ENCODE data around the gene KCNQ5.

Gene KCNQ5

DNA sequence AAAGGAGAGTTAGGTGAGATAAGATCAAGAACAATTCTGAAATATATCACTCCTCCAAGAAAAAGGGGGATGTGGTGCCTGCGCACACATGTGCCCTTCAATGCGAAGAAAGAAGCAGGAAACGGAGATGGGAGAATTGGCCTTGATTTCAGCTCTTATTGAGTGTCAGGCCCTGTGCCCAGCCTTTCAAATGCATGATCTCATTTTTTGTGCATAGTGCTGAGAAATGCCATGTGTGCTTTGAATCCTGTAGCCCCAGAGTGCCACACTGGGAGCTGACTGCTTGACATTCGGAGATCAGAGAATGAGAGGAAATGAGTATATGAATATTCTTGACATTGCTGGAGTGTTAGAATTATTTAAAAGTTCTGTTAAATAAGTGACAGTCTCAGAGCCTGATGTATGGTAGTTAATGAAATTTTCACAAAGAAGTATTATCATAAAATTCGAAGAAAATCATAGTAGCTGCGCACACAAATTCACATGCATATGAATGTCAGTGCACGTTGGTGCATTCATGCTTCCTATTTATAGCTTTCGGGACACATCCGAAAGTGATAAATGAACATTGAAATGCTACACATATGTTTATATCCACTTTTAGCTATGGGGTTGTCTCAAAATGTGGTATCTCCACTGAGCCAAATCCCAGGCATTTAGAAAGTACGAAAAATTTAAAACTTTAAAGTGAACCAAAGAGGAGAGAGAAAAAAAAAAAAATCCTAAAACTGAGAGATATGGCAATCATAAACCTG is 172.0 kb downstream of the KCNQ5 start:
- DNase-seq (ENCODE audit: low read depth in 2 of 2) = no peak

DNA sequence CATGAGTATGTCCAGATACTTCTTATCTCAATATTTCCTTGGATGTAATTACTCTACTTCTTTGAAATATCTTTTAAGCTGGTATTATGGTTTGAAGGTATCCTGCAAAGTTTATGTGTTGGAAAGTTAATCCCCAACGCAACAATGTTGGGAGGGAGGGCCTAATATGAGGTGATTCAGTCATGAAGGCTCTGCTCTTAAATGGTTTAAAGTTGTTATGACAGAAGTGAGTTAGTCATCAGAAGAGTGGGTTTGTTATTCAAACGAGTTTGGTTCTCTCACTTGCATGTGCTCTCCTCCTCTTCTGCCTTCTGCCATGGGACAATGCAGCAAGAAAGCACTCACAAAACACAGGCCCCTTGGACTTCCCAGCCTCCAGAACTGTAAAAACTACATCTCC is 176.3 kb downstream of the KCNQ5 start:
- DNase-seq (ENCODE audit: low read depth in 2 of 2) = no peak

DNA sequence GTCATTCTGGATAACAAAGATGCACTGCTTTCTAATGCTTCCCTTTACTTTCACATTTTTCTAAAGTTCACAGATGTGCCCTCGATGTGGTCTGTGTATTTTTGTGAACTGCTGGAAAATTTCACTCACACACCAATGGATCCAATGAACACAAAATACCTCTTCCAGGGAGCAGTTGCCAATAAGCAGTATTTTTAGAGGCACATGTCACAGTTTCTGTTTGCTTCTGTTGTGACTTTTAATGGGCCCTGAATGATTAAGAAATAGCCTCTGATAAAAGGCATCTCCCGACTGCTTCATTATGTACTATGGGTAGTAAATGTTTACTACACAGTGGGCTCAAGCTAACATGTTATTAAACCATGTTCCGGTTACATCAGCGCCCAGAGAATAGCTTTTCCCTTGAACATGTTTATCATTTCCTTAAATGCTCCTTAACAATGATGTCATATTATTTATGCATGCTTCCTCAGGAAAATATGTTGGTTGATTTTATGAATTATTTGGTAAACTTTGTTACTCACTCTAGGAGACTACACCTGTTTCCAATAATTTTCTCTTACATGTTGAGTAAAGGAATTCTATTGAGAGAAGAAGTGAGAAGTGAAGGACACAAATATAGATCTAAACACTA is 188.0 kb downstream of the KCNQ5 start:
- no peak for DNase-seq (ENCODE audit: low read depth in 2 of 2)

DNA sequence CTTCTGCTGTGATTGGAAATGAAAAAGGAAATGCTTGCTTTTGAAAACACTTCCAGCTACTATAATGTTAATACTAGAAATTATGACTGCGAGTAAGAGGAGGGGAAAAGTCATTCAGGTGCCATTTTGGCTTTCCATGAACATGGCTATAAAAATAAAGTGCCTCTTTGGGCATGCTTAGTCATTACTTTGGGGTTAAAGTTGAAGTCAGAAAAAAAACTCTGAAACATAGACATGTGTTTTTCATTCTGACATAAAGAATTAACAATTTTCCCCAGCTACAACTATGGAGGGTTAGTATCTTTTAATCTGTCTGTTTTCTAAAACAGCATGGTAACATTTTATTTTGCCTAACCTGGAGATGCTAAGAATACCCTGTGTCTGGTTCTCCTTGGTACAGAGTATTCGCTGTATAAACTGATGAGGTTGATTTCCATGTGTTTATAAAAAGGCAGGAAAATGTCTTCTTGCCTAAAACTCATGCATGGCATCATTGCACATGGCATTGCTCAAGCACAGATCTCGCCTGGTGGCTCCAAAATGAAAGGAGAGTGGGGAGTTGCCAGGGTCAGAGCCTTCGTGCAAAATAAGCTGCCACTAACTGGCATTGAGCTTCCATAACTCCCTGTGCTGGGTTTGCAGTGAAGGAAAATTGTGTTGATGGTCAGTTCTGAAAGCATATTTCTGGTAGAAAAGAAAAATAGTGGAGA is 188.9 kb downstream of the KCNQ5 start:
- DNase-seq (ENCODE audit: low read depth in 2 of 2) = no peak

GRCh38 chr6:72811971-72812421 is 190.1 kb downstream of the KCNQ5 start:
- DNase-seq (ENCODE audit: low read depth in 2 of 2) = no peak

DNA sequence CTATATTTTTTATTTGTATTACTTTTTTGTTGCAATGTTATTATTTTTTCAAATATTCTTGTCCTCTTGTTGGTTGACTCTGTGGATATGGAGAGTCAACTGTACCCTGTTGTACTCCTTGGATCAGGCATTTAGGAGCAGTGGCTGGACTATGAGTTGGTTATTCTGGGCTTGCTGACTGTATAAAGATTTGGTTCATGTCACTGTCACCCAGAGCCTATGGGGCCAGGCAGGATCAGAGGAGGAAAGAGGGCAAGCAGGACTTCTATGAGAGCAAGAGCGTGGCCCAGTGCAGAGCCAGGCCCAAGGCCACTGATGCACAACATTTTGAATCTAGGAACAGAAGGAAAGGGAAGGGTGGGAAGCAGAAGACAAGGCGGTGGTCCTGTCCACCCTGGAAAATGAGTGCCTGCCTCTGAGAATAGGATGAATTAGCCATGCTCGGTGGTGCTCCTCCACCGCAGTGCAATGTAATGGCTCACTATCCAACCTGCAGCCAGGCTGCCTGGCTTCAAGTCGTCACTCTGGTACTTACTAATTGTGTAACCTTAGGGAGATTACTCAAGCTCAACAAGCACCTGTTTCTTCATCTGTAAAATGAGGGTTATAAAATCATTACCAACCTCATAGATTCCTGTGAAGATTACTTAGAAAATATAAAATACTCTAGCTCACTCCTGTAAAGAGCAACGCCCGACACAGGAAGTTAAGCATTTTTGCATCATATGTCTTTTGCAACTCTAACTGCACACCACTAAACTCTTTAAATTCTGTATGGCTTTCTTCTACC is 192.1 kb downstream of the KCNQ5 start:
- no peak for DNase-seq (ENCODE audit: low read depth in 2 of 2)

GRCh38 chr6:72816022-72816421 is 194.2 kb downstream of the KCNQ5 start:
- no peak for DNase-seq (ENCODE audit: low read depth in 2 of 2)

DNA sequence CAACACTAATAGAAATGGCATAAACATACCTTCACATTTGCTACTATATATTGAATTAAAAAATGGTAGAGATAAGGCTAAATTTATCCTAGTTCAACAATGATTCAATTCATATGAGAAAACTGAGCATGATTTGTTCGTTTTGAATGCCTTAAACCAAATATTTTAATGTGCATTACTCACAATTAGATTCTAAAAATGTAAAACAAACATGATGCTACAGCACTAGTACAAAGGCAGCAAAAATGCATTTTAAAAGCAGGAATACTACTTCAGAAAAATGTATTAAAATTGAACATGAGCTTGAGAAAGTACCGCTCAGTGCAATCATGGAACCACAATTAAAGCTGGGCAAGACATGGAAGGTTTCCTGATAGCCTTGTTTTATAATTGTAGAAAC is 195.3 kb downstream of the KCNQ5 start:
- DNase-seq (ENCODE audit: low read depth in 2 of 2) = no peak

GRCh38 chr6:72819609-72820008 is 197.7 kb downstream of the KCNQ5 start:
- DNase-seq (ENCODE audit: low read depth in 2 of 2) = no peak

DNA sequence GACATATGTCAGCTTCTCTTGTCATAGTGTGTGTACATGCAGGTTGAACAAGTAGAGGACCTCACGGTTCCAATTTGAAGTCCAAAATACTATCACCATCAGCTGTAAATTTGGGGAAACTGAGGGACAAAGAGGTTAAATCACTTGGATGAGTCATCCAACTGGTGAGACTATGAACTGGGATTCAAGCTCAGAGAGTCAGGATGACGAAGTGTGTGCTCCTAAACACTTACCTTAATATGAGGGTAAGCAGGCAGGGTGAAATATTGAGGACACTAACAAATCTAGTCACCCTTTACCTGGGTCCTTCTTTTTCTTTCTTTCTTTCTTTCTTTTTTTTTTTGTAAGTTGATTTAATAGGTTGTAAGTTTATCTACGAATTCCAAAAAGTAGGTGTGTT is 198.3 kb downstream of the KCNQ5 start:
- no peak for DNase-seq (ENCODE audit: low read depth in 2 of 2)

DNA sequence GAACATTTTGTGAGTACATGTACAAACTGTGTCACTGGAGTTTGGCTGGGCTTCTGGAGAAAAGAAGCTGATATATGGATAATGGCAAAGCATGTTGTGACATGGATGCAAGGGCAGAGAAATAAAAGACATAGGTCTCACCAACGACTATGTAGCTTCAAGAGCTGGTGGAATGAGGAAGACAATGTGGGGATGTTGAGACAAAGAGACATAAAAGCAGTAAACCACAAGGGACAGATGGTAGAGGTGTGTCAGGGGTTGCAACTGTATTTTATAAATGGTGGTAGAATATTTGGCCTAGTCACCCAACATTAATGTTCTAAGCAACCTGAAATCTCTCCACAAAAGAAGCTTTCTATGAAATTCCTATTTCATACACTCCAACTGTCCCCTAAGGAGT is 199.0 kb downstream of the KCNQ5 start:
- DNase-seq (ENCODE audit: low read depth in 2 of 2) = no peak

DNA sequence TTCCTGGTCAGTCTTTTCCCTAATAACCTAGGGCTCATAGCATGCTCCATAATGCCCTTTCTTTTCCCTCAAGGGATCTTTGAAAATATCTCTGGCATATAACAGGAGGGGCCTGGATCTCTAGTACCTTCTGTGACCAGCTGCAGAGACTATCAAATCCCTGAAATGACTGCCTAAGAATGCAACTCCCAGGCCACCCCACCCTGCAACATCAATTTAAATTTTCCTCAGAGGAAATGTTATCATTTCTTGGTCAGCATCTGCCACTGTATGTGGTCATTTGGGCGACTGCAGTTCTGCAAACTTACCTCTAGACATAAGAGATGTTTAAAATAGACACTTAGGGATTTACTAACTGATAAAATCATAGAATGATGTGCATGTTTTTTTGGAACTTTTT is 200.2 kb downstream of the KCNQ5 start:
- DNase-seq (ENCODE audit: low read depth in 2 of 2) = no peak

DNA sequence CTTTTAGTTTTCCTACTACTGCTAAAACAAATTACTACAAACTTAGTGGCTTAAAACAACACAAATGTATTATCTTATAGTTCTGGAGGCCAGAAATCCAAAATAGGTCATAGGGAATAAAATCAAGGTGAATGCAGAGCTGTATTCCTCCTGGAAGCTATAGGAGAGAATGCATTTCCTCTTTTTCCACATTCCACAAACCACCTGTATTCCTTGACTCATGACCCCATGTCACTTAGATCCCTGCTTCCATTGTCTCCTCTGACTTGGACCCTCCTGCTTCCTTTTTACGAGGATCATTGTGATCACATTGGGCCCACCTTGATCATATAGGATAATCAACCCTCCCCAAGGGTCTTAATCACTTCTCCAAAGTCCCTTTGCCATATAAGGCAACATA is 200.8 kb downstream of the KCNQ5 start:
- no peak for DNase-seq (ENCODE audit: low read depth in 2 of 2)

GRCh38 chr6:72824833-72825232 is 203.0 kb downstream of the KCNQ5 start:
- DNase-seq (ENCODE audit: low read depth in 2 of 2) = no peak

- DNase-seq (ENCODE audit: low read depth in 2 of 2) = no peak
Measured at GRCh38 chr6:72825315-72825911, 203.5 kb downstream of the KCNQ5 start.

DNA sequence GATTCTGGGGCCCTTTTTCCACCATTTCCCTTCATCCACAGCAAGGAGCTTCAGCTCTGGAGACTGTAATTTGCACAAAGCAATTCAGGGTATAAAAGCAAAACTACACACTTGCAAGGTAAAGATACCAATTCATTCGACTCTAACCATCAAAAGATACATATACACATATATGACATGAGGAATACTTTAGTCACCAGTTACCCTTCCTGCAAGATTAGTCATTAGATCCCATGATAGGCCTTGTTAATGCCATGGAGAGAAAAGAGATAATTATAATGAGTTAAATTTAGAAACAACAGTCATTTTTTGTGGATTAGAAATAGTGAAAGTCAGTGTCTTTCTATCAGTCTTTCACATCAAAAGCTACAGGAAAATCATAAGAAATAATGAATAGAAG is 204.2 kb downstream of the KCNQ5 start:
- DNase-seq (ENCODE audit: low read depth in 2 of 2) = no peak

DNA sequence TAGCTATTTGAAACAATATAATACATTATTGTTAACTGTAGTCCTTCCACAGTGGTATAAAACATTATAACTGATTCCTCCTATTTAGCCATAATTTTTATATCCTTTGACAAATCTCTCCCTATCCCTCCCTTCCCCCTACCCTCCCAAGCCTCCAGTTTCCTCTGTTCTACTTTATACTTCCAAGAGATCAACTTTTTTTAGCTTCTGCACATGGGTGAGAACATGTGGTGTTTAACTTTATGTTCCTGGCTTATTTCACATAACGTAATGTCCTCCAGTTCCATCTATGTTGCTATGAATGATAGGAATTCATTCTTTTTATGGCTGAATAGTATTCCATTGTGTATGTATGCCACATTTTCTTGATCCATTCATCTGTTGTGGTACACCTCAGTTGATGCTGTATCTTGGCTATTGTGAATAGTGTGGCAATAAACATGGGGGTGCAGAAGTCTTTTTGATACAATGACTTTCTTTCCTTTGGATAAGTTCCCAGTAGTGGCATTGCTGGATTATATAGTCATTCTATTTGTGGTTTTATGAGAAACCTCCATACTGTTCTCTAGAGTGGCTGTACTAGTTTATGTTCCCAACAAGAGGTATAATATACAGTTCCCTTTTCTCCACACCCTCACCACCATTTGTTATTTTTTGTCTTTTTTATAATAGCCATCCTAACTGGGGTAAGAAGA is 205.0 kb downstream of the KCNQ5 start:
- DNase-seq (ENCODE audit: low read depth in 2 of 2) = no peak

DNA sequence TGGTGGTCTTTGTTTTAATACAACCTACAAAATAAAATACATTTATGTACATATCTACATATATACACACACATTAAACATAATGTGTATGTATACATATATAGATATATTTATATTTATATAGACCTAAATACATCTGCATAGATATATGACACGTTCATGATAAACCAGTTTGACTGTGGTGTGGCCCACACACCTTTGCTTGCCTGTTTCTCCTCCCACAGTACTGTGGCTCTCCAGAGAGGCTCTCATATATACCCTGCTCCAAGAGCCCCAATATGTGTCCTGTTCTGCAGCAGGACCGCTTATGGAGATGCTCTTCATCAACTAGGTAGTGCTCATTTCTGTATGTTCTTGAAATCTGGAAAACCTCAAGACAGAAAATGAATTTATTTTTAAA is 207.0 kb downstream of the KCNQ5 start:
- no peak for DNase-seq (ENCODE audit: low read depth in 2 of 2)

GRCh38 chr6:72832271-72832670 is 210.4 kb downstream of the KCNQ5 start:
- no peak for DNase-seq (ENCODE audit: low read depth in 2 of 2)

DNA sequence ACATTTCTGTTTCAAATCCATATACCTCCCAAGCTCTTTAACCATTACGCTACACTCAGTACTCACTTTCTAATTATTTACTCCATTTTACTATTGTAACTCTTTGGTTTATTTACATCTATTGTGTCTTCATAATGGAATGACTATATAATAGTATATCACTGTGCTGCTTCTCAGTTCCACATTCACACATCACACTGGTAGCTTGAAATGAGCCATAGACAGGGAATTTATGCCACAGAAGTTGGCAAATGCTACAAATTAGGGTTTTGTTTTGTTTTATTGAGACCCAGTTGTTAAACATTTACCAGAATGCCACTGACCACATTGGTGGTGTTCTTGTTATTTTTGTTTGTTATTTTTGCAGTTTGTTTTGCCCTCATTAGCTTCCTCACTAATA is 213.9 kb downstream of the KCNQ5 start:
- no peak for DNase-seq (ENCODE audit: low read depth in 2 of 2)

GRCh38 chr6:72836971-72837370 is 215.1 kb downstream of the KCNQ5 start:
- DNase-seq (ENCODE audit: low read depth in 2 of 2) = no peak
